ENCODE measurements around the gene POP5. TPM values are rescaled to one million over a fixed set of nuclear protein-coding genes. Genes with fewer than 3 reads are reported as not detected.

The POP5 gene
- total and polyA plus RNA-seq, 3 experiments from 2014 or later, result 77.9 to 101 (median 83.1) TPM

DNA sequence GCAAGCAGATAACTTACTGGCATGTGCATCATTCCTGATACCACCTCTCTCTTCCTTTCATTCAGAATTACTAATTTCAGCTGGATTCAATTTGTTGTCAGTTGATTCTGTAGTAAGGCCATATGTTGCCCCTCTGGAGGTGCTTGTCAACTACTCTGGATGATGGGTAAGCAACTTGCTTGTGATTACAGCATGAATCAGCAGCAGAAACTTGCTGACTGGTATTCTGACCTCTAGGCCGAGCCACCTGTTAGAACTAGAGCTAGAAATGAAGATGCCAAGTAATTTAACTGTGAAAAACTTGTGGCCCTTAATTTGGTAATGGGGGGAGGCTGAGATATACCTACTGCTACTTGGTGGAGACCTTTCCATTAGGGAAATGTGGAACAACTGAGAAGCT, 41.9 kb downstream of the POP5 start:
- Histone ChIP-seq H3K36me3 (ENCODE audit: insufficient read depth, low read length) (peaks cover 4% of the 10 kb centered on the region), H3K27me3 (ENCODE audit: insufficient read depth, low read length, poor library complexity, severe bottlenecking) (no peaks in the 10 kb centered on the region), H3K9me3 (ENCODE audit: low read length) (no peaks in the 10 kb centered on the region), H3K27ac (ENCODE audit: low read depth, low read length) (no peak overlapping the region), H3K4me3 (ENCODE audit: low read length) (peak overlapping the region; percentile 7), H3K4me1 (ENCODE audit: insufficient read depth, low read length) (peaks cover 67% of the 10 kb centered on the region)
- DNase-seq, result no peak
- Mint-ChIP-seq H3K27me3 (no peaks in the 10 kb centered on the region), H3K4me1 (peaks cover 63 to 88% (median 66%) of the 10 kb centered on the region in 3 donors), H3K27ac (peak overlapping the region; percentile 28 to 92 (median 79)), H3K4me3 (peak overlapping the region; percentile 66 to 97 (median 94)), H3K36me3 (peaks cover 0 to 72% (median 9%) of the 10 kb centered on the region in 3 donors), H3K9me3 (no peaks in the 10 kb centered on the region)
- POLR2A ChIA-PET, result interaction anchor here (0.7 to 1.8 kb wide), 3 partner anchors 10 to 214 kb away, joined by 3 to 7 read pairs (median 4); partner anchors contain the start of gene COQ5
- CTCF ChIA-PET, result interaction anchor here (1.2 kb wide), 1 partner anchor 28 kb away, joined by 3 read pairs; no protein-coding TSS in a partner anchor

DNA sequence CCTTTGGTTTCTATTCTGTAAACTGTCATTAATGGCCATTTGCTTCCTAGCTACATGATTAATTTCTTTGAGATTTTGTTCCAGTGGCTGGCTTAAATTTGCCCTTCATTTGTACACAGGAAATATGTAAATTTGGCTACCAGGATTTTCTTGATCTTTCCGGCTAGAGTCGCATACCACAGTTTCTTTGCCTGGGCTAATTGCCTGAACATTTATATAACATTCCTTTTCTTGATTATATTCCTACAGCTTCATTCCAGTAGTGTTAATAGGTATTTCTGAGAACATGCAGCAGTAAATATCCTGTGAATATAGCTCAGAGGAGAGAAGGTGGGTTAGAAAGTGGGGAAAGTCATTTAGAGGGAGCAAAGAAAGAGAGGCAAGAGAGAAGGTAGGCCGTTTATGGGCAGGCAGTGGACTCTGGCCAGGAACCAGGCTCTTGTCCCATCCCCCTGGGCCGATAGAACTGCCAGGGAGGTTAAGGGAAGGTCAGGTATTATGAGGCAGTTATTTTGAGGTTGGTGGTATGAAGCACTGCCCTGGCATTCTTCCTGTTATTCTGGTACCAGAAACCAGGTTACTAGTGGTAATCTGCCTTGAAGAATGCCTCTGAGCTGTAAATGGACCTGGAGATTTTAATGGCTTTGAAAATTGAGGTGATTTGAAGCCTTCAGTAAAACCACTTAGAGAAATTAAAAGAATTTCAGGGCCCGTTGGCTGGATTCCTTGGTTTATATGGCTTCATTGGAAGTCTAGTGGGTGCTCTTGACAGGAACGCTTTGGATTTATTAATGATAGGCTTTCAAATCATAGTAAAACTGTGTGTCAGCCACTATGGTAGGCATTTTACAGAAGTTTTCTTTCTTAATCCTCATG, 42.7 kb downstream of the POP5 start:
- DNase-seq, result no peak
- ChIA-PET POLR2A (interaction anchor here (1.2 to 1.8 kb wide), 2 partner anchors 9 to 42 kb away, joined by 3 to 7 read pairs; partner anchors contain the start of gene COQ5), CTCF (interaction anchor here (1.2 kb wide), 1 partner anchor 28 kb away, joined by 3 read pairs; no protein-coding TSS in a partner anchor)
- H3K27me3 Mint-ChIP-seq, result peaks cover 0 to 2% of the 10 kb centered on the region in 2 donors
- peaks cover 0 to 69% (median 9%) of the 10 kb centered on the region in 3 donors for H3K36me3 Mint-ChIP-seq
- Histone ChIP-seq H3K4me1 (ENCODE audit: insufficient read depth, low read length) (peaks cover 69% of the 10 kb centered on the region), H3K36me3 (ENCODE audit: insufficient read depth, low read length) (peaks cover 4% of the 10 kb centered on the region), H3K27ac (ENCODE audit: low read depth, low read length) (no peak overlapping the region), H3K4me3 (ENCODE audit: low read length) (peak overlapping the region; percentile 26), H3K27me3 (ENCODE audit: insufficient read depth, low read length, poor library complexity, severe bottlenecking) (no peaks in the 10 kb centered on the region), H3K9me3 (ENCODE audit: low read length) (no peaks in the 10 kb centered on the region)
- peak overlapping the region; percentile 90 to 98 (median 95) for H3K4me3 Mint-ChIP-seq
- H3K4me1 Mint-ChIP-seq, result peaks cover 64 to 84% (median 67%) of the 10 kb centered on the region in 3 donors
- H3K9me3 Mint-ChIP-seq, result no peaks in the 10 kb centered on the region
- H3K27ac Mint-ChIP-seq, result peak overlapping the region; percentile 12 to 92 (median 82)

DNA sequence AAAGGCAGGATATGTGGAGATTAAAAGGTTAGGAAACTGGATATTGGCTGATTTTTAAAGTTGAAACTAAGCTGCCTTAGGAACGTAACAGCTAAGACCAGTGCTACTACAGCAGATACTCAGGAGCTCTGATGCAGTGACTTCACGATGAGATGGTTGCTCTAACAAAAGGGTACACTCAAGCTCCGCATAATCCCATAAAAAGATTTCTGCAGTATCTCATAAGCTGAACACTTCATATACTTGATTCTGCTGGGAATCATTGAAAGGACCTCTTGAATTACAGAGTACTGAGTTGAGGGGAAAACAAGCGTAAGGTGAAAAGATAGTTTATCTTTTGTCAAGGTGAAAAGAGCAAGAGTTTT, 43.4 kb downstream of the POP5 start:
- Mint-ChIP-seq H3K27me3 (peaks cover 0 to 2% of the 10 kb centered on the region in 2 donors), H3K4me3 (peak overlapping the region; percentile 90 to 98 (median 95)), H3K4me1 (peaks cover 60 to 80% (median 65%) of the 10 kb centered on the region in 3 donors), H3K27ac (peak overlapping the region in 7 of 8 donors; percentile 30 to 92 (median 84)), H3K36me3 (peaks cover 0 to 65% (median 9%) of the 10 kb centered on the region in 3 donors), H3K9me3 (no peaks in the 10 kb centered on the region)
- no peak overlapping the region for H3K27ac ChIP-seq (ENCODE audit: low read depth, low read length)
- H3K36me3 ChIP-seq (ENCODE audit: insufficient read depth, low read length), result peaks cover 4% of the 10 kb centered on the region
- no peak for DNase-seq
- CTCF ChIA-PET, result no interaction called here
- no peaks in the 10 kb centered on the region for H3K27me3 ChIP-seq (ENCODE audit: insufficient read depth, low read length, poor library complexity, severe bottlenecking)
- peak overlapping the region; percentile 26 for H3K4me3 ChIP-seq (ENCODE audit: low read length)
- peaks cover 64% of the 10 kb centered on the region for H3K4me1 ChIP-seq (ENCODE audit: insufficient read depth, low read length)
- H3K9me3 ChIP-seq (ENCODE audit: low read length), result no peaks in the 10 kb centered on the region
- POLR2A ChIA-PET, result interaction anchor here (1.2 to 1.8 kb wide), 2 partner anchors 9 to 41 kb away, joined by 3 to 7 read pairs; partner anchors contain the start of gene COQ5

- H3K4me1 Mint-ChIP-seq, result peaks cover 55 to 69% (median 61%) of the 10 kb centered on the region in 3 donors
- Histone ChIP-seq H3K27me3 (ENCODE audit: insufficient read depth, low read length, poor library complexity, severe bottlenecking) (no peaks in the 10 kb centered on the region), H3K4me3 (ENCODE audit: low read length) (peak overlapping the region; percentile 55), H3K27ac (ENCODE audit: low read depth, low read length) (peak overlapping the region; percentile 86), H3K36me3 (ENCODE audit: insufficient read depth, low read length) (peaks cover 4% of the 10 kb centered on the region), H3K4me1 (ENCODE audit: insufficient read depth, low read length) (peaks cover 59% of the 10 kb centered on the region), H3K9me3 (ENCODE audit: low read length) (no peaks in the 10 kb centered on the region)
- H3K9me3 Mint-ChIP-seq, result no peaks in the 10 kb centered on the region
- H3K27me3 Mint-ChIP-seq, result peaks cover 0 to 2% of the 10 kb centered on the region in 2 donors
- DNase-seq, result peak in 3 of 5 donors; percentile 12 to 31 (median 13)
- POLR2A ChIA-PET, result no interaction called here
- H3K27ac Mint-ChIP-seq, result peak overlapping the region; percentile 29 to 95 (median 90)
- CTCF ChIA-PET, result interaction anchor here (1.1 to 3.2 kb wide), 2 partner anchors 40 to 67 kb away, joined by 3 to 13 read pairs; partner anchors contain the start of gene SRSF9
- peak overlapping the region; percentile 90 to 98 (median 95) for H3K4me3 Mint-ChIP-seq
- H3K36me3 Mint-ChIP-seq, result peaks cover 0 to 55% (median 9%) of the 10 kb centered on the region in 3 donors
Measured at GRCh38 chr12:120536064-120536791, 45.0 kb downstream of the POP5 start.

DNA sequence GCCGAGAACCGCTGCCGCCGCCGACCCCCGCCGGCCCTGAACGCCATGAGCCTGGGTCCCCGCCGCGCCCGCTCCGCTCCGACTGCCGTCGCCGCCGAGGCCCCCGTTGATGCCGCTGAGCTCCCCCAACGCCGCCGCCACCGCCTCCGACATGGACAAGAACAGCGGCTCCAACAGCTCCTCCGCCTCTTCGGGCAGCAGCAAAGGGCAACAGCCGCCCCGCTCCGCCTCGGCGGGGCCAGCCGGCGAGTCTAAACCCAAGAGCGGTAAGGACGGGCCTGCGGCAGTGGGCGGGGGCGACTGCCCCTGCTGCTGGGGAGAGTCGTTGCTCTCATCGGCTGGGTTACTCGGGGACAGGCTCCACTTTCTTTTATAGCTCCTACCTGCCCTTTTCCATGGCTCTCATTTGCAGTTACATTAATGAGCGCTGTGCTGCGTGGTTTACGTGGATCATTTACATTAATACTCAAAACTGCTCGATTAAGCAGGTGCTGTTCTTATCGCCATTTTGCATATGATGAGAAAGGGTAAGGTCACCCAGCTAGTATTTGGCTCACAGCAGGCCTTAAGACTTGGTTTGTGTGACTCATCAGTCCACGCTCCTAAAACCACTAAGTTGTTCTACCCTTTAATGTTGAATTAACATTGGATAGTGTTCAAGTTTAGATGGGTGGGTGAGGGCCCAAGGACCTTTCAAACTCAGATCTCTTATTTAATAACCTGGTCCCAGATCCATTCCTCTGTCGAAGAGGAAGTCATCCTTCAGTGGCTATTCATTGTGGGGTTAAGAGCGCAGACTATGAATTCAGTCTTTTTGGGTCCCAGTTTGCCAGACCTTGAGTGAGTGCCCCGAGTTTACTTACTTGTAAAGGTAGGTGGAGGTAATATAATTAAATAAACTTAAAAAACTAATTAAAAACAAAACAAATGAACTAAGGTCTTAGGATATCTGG, 46.2 kb downstream of the POP5 start:
- POLR2A ChIA-PET, result interaction anchor here (0.6 to 1.2 kb wide), 7 partner anchors 32 to 243 kb away, joined by 3 to 7 read pairs (median 4); partner anchors contain the start of genes POP5 and RNU4-2
- H3K4me1 ChIP-seq (ENCODE audit: insufficient read depth, low read length), result peaks cover 47% of the 10 kb centered on the region

DNA sequence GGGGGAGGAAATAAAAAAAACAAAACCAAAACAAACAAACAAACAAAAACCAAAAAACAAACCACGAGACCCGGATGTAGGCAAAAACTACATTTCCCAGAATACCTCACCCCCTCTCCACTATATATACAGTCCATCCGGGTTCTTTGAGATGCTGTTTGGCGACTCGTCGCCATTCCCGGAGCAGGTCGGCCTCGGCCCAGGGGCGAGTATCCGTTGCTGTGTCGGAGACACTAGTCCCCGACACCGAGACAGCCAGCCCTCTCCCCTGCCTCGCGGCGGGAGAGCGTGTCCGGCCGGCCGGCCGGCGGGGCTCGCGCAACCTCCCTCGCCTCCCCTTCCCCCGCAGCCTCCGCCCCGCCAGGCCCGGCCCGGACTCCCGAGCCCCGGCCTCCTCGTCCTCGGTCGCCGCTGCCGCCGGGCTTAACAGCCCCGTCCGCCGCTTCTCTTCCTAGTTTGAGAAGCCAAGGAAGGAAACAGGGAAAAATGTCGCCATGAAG, 46.9 kb downstream of the POP5 start, which contains the start of gene RNF10:
Gene RNF10, plus strand, starts transcription at position 154 of the 500 bp plus-strand sequence. CDS start 456 bp downstream, outside the sequence.
- Mint-ChIP-seq H3K9me3 (no peaks in the 10 kb centered on the region), H3K27ac (peak within 1 kb of the TSS; percentile 92 to 99 (median 94)), H3K27me3 (peaks cover 0 to 2% of the 10 kb centered on the region in 2 donors), H3K4me3 (peak within 1 kb of the TSS; percentile 90 to 98 (median 95)), H3K4me1 (peaks cover 48 to 61% (median 56%) of the 10 kb centered on the region in 3 donors), H3K36me3 (peaks cover 0 to 40% (median 3%) of the 10 kb centered on the region in 3 donors)
- ChIA-PET CTCF (interaction anchor here (0.7 to 3.2 kb wide), 2 partner anchors 19 to 65 kb away, joined by 3 to 13 read pairs; partner anchors contain the start of gene SRSF9), POLR2A (interaction anchor here (0.6 to 1.2 kb wide), 5 partner anchors 32 to 242 kb away, joined by 3 to 7 read pairs (median 5); partner anchors contain the start of genes POP5 and RNU4-2)
- Histone ChIP-seq H3K36me3 (ENCODE audit: insufficient read depth, low read length) (peaks cover under 1% of the 10 kb centered on the region), H3K27me3 (ENCODE audit: insufficient read depth, low read length, poor library complexity, severe bottlenecking) (no peaks in the 10 kb centered on the region), H3K27ac (ENCODE audit: low read depth, low read length) (peak within 1 kb of the TSS; percentile 86), H3K4me1 (ENCODE audit: insufficient read depth, low read length) (peaks cover 48% of the 10 kb centered on the region), H3K9me3 (ENCODE audit: low read length) (no peaks in the 10 kb centered on the region), H3K4me3 (ENCODE audit: low read length) (peak within 1 kb of the TSS; percentile 68)
- peak; percentile 59 to 85 (median 83) for DNase-seq

More for the DNA sequence above, 46.2 kb downstream of the POP5 start:
- Mint-ChIP-seq H3K27me3 (peaks cover 0 to 2% of the 10 kb centered on the region in 2 donors), H3K27ac (peak overlapping the region; percentile 92 to 99 (median 94)), H3K4me1 (peaks cover 47 to 60% (median 55%) of the 10 kb centered on the region in 3 donors), H3K36me3 (peaks cover 0 to 45% (median 7%) of the 10 kb centered on the region in 3 donors), H3K9me3 (no peaks in the 10 kb centered on the region), H3K4me3 (peak overlapping the region; percentile 90 to 98 (median 95))
- Histone ChIP-seq H3K36me3 (ENCODE audit: insufficient read depth, low read length) (peaks cover 4% of the 10 kb centered on the region), H3K27ac (ENCODE audit: low read depth, low read length) (peak overlapping the region; percentile 86), H3K4me3 (ENCODE audit: low read length) (peak overlapping the region; percentile 68), H3K27me3 (ENCODE audit: insufficient read depth, low read length, poor library complexity, severe bottlenecking) (no peaks in the 10 kb centered on the region), H3K9me3 (ENCODE audit: low read length) (no peaks in the 10 kb centered on the region)
- peak in 4 of 5 donors; percentile 37 to 70 (median 39) for DNase-seq
- CTCF ChIA-PET, result interaction anchor here (0.7 to 3.2 kb wide), 2 partner anchors 19 to 66 kb away, joined by 3 to 13 read pairs; partner anchors contain the start of gene SRSF9

Data from CD8-positive, alpha-beta memory T cell (primary cell).